HG03457 (cell line): ENCODE data around the gene IL10RA.
"Not testable (repeated sequence)": the region's sequence is repeated elsewhere in the genome, so short reads cannot be mapped to it uniquely, and the experiment has no call there.

Experiments used
- ATAC-seq: cut with Tn5 transposase; IDR thresholded peaks from one replicate; pipeline ENCODE4 v1.9.1; 2021; ENCODE audit warnings: moderate number of reproducible peaks; ENCODE audit not compliant: unreplicated experiment

IL10RA gene

GRCh38 chr11:117961896-117962295, 24.3 kb upstream of the IL10RA start:
- no peak for ATAC-seq

GRCh38 chr11:117962826-117963225, 23.4 kb upstream of the IL10RA start:
- ATAC-seq = no peak

- ATAC-seq = no peak
Observed at GRCh38 chr11:117966908-117967307, 19.3 kb upstream of the IL10RA start.

- no peak for ATAC-seq
Observed at GRCh38 chr11:117969160-117969991, 16.8 kb upstream of the IL10RA start.

- no peak for ATAC-seq
Observed at GRCh38 chr11:117970400-117971024, 15.7 kb upstream of the IL10RA start.

- ATAC-seq = no peak
Observed at GRCh38 chr11:117972044-117972443, 14.2 kb upstream of the IL10RA start.

- no peak for ATAC-seq
Observed at GRCh38 chr11:117972629-117973502, 13.3 kb upstream of the IL10RA start.

- no peak for ATAC-seq
Observed at GRCh38 chr11:117973503-117973860, 12.7 kb upstream of the IL10RA start.

- ATAC-seq = no peak
Observed at GRCh38 chr11:117976445-117976844, 9.7 kb upstream of the IL10RA start.

- ATAC-seq = no peak
Observed at GRCh38 chr11:117977029-117977428, 9.2 kb upstream of the IL10RA start.

- not testable (repeated sequence) for ATAC-seq
Observed at GRCh38 chr11:117977612-117978264, 8.5 kb upstream of the IL10RA start.

- not testable (repeated sequence) for ATAC-seq
Observed at GRCh38 chr11:117978291-117978910, 7.8 kb upstream of the IL10RA start.

- ATAC-seq = no peak
Observed at GRCh38 chr11:117978991-117979390, 7.2 kb upstream of the IL10RA start.

- ATAC-seq = no peak
Observed at GRCh38 chr11:117979481-117980211, 6.5 kb upstream of the IL10RA start.

GRCh38 chr11:117980280-117980679, 5.9 kb upstream of the IL10RA start:
- ATAC-seq = no peak

GRCh38 chr11:117980720-117981119, 5.5 kb upstream of the IL10RA start:
- no peak for ATAC-seq

- ATAC-seq = no peak
Observed at GRCh38 chr11:117983163-117983475, 3.1 kb upstream of the IL10RA start.

GRCh38 chr11:117984476-117984875, 1.7 kb upstream of the IL10RA start:
- no peak for ATAC-seq

GRCh38 chr11:117986981-117987574, 884 bp downstream of the IL10RA start:
- no peak for ATAC-seq
